GM12801 (cell line): ENCODE data around the gene PHF3.

ENCODE experiments used
- TF ChIP-seq, protein P1 (sequence below): IDR thresholded peaks from one replicate; pipeline ENCODE4 v1.5.1; 2011; ENCODE audit warnings: control low read depth; ENCODE audit not compliant: insufficient read length; ENCODE audit errors: extremely low read depth

Gene PHF3

DNA sequence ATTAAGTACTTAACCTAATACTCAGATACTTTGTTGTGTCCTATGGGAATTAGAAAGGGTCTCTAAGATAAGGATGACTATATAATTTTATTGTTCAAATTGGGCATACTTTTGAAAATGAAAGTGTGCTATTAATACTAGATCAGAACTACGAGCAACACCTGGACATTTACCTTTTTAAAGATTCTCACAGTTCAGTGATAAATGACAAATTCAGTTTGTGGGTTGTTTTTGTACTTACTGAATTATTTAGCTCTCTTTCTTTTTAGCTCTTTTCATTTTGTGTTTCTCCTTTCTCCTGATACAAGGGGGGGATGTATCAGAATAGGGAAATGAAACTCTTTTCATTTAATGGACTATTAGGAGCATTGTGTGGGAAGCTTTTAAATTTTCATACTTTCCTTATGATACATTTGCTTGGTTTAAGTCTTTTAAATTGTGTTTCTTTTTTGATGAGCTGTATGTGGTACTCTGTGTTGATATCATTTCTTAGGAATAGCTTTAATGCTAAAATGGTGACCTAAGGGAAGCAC, 47.5 kb downstream of the PHF3 start:
- TF ChIP-seq, protein P1, sequence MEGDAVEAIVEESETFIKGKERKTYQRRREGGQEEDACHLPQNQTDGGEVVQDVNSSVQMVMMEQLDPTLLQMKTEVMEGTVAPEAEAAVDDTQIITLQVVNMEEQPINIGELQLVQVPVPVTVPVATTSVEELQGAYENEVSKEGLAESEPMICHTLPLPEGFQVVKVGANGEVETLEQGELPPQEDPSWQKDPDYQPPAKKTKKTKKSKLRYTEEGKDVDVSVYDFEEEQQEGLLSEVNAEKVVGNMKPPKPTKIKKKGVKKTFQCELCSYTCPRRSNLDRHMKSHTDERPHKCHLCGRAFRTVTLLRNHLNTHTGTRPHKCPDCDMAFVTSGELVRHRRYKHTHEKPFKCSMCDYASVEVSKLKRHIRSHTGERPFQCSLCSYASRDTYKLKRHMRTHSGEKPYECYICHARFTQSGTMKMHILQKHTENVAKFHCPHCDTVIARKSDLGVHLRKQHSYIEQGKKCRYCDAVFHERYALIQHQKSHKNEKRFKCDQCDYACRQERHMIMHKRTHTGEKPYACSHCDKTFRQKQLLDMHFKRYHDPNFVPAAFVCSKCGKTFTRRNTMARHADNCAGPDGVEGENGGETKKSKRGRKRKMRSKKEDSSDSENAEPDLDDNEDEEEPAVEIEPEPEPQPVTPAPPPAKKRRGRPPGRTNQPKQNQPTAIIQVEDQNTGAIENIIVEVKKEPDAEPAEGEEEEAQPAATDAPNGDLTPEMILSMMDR: no peak

DNA sequence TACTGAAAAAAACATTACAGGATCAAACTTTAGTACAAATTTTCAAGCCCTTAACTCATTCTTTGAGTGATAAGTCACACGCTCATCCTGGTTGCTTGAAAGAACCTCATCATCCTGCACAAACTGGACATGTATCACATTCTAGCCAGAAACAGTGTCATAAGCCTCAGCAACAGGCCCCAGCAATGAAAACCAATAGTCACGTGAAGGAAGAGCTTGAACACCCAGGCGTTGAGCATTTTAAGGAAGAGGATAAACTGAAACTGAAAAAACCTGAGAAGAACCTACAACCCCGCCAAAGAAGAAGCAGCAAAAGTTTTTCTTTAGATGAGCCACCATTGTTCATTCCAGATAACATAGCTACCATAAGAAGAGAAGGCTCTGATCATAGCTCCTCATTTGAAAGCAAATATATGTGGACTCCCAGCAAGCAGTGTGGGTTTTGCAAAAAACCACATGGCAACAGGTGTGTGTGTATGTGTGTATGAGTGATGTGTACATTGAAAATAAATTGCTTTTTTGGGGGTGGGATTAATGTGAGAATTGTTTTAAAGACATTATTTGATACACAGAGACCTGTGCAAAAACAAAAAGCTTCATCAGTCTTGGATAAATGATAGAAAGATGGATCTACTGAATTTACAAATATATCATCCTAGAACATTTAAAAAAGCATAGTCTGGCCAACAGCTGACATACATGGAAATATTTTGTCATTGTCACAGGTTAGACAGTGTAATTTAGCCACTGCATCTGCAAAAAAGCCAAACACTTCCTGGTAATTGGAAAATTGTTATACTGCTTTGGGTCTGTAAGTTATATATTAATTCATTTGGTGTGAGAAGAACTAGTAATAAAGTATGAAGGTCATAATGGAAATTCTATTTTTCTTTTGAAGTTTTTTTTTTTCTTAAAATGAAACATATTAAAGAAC, 50.1 kb downstream of the PHF3 start:
- TF ChIP-seq, protein P1: no peak

DNA sequence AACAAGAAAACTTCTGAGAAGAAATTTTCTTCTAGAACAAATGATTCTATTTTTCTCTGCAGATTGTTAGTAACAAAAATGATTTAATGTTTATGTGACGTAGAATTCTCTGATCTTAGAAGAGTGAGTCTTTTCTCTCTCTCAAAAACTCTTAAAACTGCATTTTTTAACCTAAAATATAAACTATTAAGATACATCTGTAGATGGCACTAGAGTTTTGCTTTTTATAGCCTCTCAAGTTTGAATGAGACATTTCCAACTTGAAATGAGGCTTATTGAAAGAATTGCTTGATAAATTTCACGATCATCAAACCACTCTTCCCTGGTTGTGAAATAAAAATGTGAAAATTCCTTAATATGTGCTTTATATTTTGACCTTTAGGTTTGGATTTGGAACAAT, 53.8 kb downstream of the PHF3 start:
- TF ChIP-seq, protein P1: no peak

DNA sequence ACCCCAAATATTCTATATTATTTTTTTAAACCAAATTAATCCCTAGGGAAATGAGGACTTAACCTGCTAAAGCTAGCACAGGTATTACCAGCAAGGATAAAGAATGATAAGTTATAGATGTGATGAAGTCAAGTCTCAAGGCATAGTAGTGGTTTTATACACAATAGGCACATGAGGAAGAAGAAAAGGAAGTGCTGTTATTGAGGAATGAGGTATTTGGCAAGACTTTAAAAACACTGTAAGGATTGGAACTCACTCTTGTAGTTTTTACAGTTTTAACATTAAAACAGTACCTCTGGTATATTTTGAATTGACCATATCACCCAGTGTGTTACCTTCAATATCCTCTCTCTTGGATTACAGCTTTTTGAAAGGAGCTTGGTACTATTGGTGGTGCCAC, 54.6 kb downstream of the PHF3 start:
- TF ChIP-seq, protein P1: no peak

DNA sequence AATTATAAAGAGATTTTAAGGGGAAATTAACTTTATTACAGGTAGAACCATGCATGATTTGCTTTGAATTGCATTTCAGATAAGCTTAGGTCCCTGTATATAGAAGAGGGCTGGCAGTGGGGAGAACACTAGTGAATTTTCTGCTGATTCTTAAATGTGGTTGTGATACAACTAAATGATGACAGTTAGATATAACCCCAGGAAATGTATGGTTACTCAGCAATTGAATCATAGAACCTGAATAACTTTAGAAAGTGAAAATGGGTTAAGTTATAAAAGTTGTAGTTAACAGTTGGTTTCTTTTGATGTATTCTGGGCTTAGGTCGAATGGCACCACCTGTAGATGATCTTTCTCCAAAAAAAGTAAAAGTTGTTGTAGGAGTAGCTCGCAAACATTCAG, 70.1 kb downstream of the PHF3 start:
- TF ChIP-seq, protein P1: no peak

DNA sequence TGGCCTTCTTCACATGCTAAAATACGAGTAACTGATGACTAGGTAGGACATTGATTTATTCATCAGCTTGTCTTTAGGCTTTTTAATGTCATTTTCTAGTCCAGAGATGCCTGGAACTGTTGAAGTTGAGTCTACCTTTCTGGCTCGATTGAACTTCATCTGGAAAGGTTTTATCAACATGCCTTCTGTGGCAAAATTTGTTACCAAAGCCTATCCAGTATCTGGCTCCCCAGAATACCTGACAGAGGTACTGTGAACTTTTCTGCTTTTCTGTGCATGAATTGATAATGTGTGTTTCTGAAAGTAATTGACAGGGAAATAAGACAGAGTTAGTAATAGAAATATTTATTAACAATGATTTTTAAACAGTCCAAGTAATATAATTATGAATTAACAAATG, 71.0 kb downstream of the PHF3 start:
- TF ChIP-seq, protein P1: no peak

DNA sequence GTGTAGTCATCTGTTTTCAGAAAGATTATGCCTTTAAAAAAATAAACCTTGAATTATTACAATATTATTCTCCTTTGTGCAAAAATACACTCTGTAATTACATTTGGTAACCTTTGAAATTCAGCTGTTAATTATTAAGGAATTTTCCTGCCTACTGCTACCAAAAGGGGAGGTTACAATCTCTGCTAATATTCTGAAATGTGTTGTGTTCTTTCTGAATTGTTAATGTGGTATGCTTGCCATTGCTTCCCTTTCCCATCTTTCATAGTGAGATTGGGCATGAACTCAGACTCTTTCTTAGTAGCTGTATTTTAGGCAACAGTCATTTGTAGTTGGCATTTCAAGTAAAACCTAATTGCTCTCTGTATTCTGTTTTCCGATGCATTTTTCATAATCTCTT, 73.0 kb downstream of the PHF3 start:
- TF ChIP-seq, protein P1: no peak
